Panc1 (cell line): ENCODE measurements around the gene TEDC1. TPM values are rescaled to one million over a fixed set of nuclear protein-coding genes. Genes with fewer than 3 reads are reported as not detected.

ENCODE experiments used
- ATAC-seq: fragments of 200-7000 bp; cut with Tn5 transposase; 2 replicates; pipeline ENCODE4 v1.9.1; 2020; ENCODE audit warnings: mild to moderate bottlenecking, moderate library complexity
- BruUV-seq: library from RNA; stranded (reverse); fragments of 400-500 nt; replicated peaks from 2 replicates; lab custom pipeline; 2021; lab: Mats Ljungman, UMichigan
- CTCF ChIA-PET: fragments of 300-600 bp; sonication (Branson Sonifier 250); formaldehyde crosslinking; loops from one replicate; lab custom pipeline; 2022; ENCODE audit warnings: antibody characterized with exemption; lab: Charles Lee
- POLR2A ChIA-PET: fragments of 300-600 bp; sonication (Branson Sonifier 250); formaldehyde crosslinking; loops from one replicate; lab custom pipeline; 2022; ENCODE audit warnings: antibody characterized with exemption; lab: Charles Lee
- DNase-seq: peaks from one replicate; pipeline ENCODE4 v3.0.0-alpha.2; 2010; ENCODE audit warnings: low read depth, low spot score
- H3K27ac ChIP-seq: 2 replicates; pipeline ENCODE4 v1.5.1; 2011; ENCODE audit warnings: mild to moderate bottlenecking, low read length, inconsistent platforms
- H3K27me3 ChIP-seq: fragments of 200-500 bp; sonication (Bioruptor generic); 2 replicates; pipeline ENCODE4 v1.6.0; 2014; ENCODE audit warnings: low read length, inconsistent platforms; ENCODE audit not compliant: control insufficient read depth, insufficient read depth
- H3K36me3 ChIP-seq: fragments of 200-500 bp; sonication (Bioruptor generic); 2 replicates; pipeline ENCODE4 v1.5.1; 2014; ENCODE audit warnings: inconsistent platforms, mild to moderate bottlenecking, low read length, moderate library complexity; ENCODE audit not compliant: control insufficient read depth, insufficient read depth
- H3K4me1 ChIP-seq: 2 replicates; pipeline ENCODE4 v1.5.1; 2011; ENCODE audit warnings: inconsistent platforms, mild to moderate bottlenecking, low read length, moderate library complexity; ENCODE audit not compliant: control insufficient read depth, insufficient read depth
- H3K4me3 ChIP-seq, 2 experiments: 2 replicates each; pipeline ENCODE4 v1.5.1; 2011 to 2012; ENCODE audit warnings: low read depth in 2 of 2, low read length in 2 of 2, mild to moderate bottlenecking in 2 of 2, inconsistent platforms in 1 of 2, moderate library complexity in 1 of 2
- H3K9me3 ChIP-seq: fragments of 200-500 bp; sonication (Bioruptor generic); 2 replicates; pipeline ENCODE4 v1.5.1; 2014; ENCODE audit warnings: low read depth, mild to moderate bottlenecking, inconsistent platforms, low read length, moderate library complexity; ENCODE audit not compliant: control insufficient read depth, insufficient read depth
- CTCF ChIP-seq: fragments of 450-650 bp; IDR thresholded peaks from 2 replicates; pipeline ENCODE4 v1.5.1; 2017; ENCODE audit warnings: mild to moderate bottlenecking
- POLR2AphosphoS5 ChIP-seq: IDR thresholded peaks from 2 replicates; pipeline ENCODE4 v1.6.1; 2012; ENCODE audit warnings: mild to moderate bottlenecking, low read depth, low read length, moderate library complexity
- REST ChIP-seq, 2 experiments: IDR thresholded peaks; 2 replicates each; pipeline ENCODE4 v1.6.1; 2011 to 2012; ENCODE audit warnings: low read depth in 2 of 2, control low read depth in 1 of 2, low read length in 1 of 2, mild to moderate bottlenecking in 1 of 2, moderate library complexity in 1 of 2; ENCODE audit not compliant: insufficient read depth in 1 of 2
- SIN3A ChIP-seq: IDR thresholded peaks from 2 replicates; pipeline ENCODE4 v1.6.1; 2012; ENCODE audit warnings: low read depth, mild to moderate bottlenecking, low read length, moderate library complexity, borderline replicate concordance; ENCODE audit not compliant: insufficient read depth
- TCF7L2 ChIP-seq: IDR thresholded peaks from 2 replicates; pipeline ENCODE4 v1.6.1; 2011; ENCODE audit warnings: mild to moderate bottlenecking, low read depth, low read length, inconsistent platforms
- in situ Hi-C: cut with HindIII; loops from 2 replicates; pipeline ENCODE4 v1.10.0; 2016; ENCODE audit warnings: low sequenced_read_pairs, low pct_unique_long_range_greater_than_20kb
- intact Hi-C: fragments of 100-400 bp; cut with micrococcal nuclease; formaldehyde crosslinking; loops from one replicate; pipeline ENCODE4 v1.10.0; 2022; ENCODE audit not compliant: unreplicated experiment
- total RNA-seq: library from RNA; stranded (reverse); gene quantifications from one replicate; pipeline ENCODE4 v1.2.1, GENCODE V29; 2021; ENCODE audit not compliant: unreplicated experiment

TEDC1 gene
- total RNA-seq, 1 experiment from 2014 or later, result 47.8 TPM

- intact Hi-C loops, result no loop called here
- H3K36me3 ChIP-seq, result no peaks in the 10 kb centered on the region
- ATAC-seq, result no peak
- BruUV-seq, result no TSS peak
- in situ Hi-C loops, result no loop called here
- H3K27me3 ChIP-seq, result no peaks in the 10 kb centered on the region
- H3K9me3 ChIP-seq, result no peaks in the 10 kb centered on the region
- ChIA-PET CTCF (no interaction called here), POLR2A (no interaction called here)
- H3K27ac ChIP-seq, result no peak overlapping the region
- TF ChIP-seq REST (IDR thresholded peaks at IDR 0.05; ENCODE audit: insufficient read depth in 1 of 2, low read depth in 2 of 2, low read length in 1 of 2) (no peak), POLR2AphosphoS5 (no peak), TCF7L2 (no peak), CTCF (no peak), SIN3A (no peak)
- no peak overlapping the region for H3K4me3 ChIP-seq
- no peak for DNase-seq
- H3K4me1 ChIP-seq, result no peaks in the 10 kb centered on the region
Observed at GRCh38 chr14:105497671-105498429, 6.8 kb downstream of the TEDC1 start.

DNA sequence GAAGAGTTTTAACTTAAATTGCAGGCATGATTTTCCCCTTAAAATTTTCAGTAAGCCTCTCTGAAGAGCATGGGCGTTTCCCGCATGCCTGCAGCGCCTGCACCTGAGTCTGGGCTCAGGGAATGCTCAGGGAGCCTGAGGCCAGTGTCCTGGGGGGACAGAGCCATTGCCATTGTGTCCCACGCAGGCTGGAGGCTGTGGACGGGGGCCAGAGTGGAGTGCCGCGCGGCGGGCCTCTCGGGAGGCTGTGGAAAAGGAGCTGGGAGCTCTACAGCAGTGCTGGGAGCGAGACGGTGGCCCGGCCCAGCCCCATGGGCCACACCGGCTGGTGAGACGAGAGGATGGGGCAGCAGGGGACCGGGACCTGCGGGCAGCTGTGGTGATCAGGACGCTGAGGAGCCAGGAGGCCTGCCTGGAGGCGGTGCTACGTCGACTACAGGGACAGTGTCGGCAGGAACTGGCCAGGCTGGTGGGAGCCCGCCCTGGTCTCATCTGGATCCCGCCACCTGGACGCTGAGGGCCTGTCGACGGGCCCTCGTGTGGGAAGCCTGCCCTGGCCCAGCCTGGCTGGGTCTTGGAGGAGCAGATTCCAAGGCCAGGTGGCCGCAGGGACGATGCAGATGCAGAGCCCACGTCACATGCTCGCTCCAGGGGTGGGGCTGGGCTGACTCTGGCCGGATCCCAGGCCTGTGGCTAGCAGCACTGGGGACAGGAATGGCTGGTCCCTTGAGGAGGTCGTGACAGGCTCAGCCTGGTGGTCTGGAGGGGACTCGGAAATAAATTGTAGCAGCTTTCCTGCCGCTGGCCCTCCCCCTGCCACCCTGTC is 7.6 kb downstream of the TEDC1 start:
- no peaks in the 10 kb centered on the region for H3K36me3 ChIP-seq
- DNase-seq (no peak), ATAC-seq (no peak; the same call in 1 of the 2 replicates)
- intact Hi-C loops, result no loop called here
- in situ Hi-C loops, result no loop called here
- no peaks in the 10 kb centered on the region for H3K9me3 ChIP-seq
- CTCF ChIA-PET, result no interaction called here
- no TSS peak for BruUV-seq
- no peaks in the 10 kb centered on the region for H3K27me3 ChIP-seq
- H3K4me1 ChIP-seq, result no peaks in the 10 kb centered on the region
- H3K27ac ChIP-seq, result no peak overlapping the region
- POLR2A ChIA-PET, result no interaction called here
- no peak overlapping the region for H3K4me3 ChIP-seq
- TF ChIP-seq POLR2AphosphoS5, result no peak
- TF ChIP-seq CTCF, result no peak
- TF ChIP-seq REST (IDR thresholded peaks at IDR 0.05; ENCODE audit: insufficient read depth in 1 of 2, low read depth in 2 of 2, low read length in 1 of 2), result no peak
